ENCODE results near the gene PNMT. TPM values are rescaled to one million over a fixed set of nuclear protein-coding genes. Genes with fewer than 3 reads are reported as not detected.

PNMT gene
- total RNA-seq, 2 experiments from 2014 or later, result not detected

DNA sequence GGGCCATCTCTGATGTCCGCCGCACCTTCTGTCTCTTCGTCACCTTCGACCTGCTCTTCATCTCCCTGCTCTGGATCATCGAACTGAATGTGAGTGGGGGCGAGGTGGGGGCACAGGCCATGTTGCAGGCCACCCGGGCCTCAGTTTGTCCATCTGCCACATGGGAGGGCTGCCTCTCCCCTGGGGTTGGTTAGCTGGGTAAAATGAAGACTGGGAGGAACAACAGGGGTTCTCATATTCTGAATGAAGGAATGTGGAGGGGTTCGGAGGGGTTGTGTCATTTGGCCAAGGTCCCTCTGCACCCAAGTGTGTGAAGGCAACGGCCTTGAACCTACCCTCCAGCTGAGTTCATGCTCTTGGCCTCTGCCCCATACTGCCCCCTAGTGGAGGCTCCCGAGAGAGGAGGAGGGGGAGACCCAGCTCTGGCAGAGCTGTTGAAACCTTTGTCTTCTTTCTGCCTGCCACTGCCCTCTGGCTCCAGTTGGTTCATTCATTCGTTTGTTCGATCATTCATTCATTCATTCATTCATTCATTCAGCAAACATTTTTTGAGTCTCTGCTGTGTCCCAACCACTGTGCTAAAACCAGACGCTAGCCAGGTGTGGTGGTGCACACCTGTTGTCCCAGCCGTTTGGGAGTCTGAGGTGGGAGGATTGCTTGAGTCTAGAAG lies 14.5 kb upstream of the PNMT start:
- H3K4me1 ChIP-seq (ENCODE audit: insufficient read depth, low read length, poor library complexity, severe bottlenecking), result no peaks in the 10 kb centered on the region
- H4K20me1 ChIP-seq (ENCODE audit: insufficient read depth, low read length), result no peaks in the 10 kb centered on the region; the same call in 1 of the 2 replicates
- no peaks in the 10 kb centered on the region for H3K9me3 ChIP-seq (ENCODE audit: low read length)
- no peaks in the 10 kb centered on the region for H3K79me2 ChIP-seq (ENCODE audit: insufficient read depth, low read depth, low read length)
- no peak overlapping the region for H3K4me2 ChIP-seq (ENCODE audit: low read length)
- no TSS peak for BruUV-seq (replicated peaks)
- TF ChIP-seq, protein P1, sequence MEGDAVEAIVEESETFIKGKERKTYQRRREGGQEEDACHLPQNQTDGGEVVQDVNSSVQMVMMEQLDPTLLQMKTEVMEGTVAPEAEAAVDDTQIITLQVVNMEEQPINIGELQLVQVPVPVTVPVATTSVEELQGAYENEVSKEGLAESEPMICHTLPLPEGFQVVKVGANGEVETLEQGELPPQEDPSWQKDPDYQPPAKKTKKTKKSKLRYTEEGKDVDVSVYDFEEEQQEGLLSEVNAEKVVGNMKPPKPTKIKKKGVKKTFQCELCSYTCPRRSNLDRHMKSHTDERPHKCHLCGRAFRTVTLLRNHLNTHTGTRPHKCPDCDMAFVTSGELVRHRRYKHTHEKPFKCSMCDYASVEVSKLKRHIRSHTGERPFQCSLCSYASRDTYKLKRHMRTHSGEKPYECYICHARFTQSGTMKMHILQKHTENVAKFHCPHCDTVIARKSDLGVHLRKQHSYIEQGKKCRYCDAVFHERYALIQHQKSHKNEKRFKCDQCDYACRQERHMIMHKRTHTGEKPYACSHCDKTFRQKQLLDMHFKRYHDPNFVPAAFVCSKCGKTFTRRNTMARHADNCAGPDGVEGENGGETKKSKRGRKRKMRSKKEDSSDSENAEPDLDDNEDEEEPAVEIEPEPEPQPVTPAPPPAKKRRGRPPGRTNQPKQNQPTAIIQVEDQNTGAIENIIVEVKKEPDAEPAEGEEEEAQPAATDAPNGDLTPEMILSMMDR (conservative IDR thresholded peaks at IDR 0.05; ENCODE audit: low read length), result peak; percentile 99
- TF ChIP-seq EZH2phosphoT487 (IDR thresholded peaks at IDR 0.05; ENCODE audit: borderline replicate concordance, low read depth, low read length), result no peak
- H3K9me2 ChIP-seq (ENCODE audit: insufficient read depth, low read length), result no peaks in the 10 kb centered on the region
- no peak overlapping the region for H2AFZ ChIP-seq (ENCODE audit: low read length)
- H3K36me3 ChIP-seq (ENCODE audit: insufficient read depth, low read length), result peaks cover 23% of the 10 kb centered on the region; the same call in 1 of the 2 replicates
- H3K27ac ChIP-seq (ENCODE audit: low read depth, low read length, poor library complexity, severe bottlenecking), result no peak overlapping the region
- intact Hi-C loops (cut with micrococcal nuclease; ENCODE audit: unreplicated experiment), result no loop called here
- CTCF ChIA-PET (ENCODE audit: unreplicated experiment), result interaction anchor here (0.8 to 1.4 kb wide), 3 partner anchors 15 to 32 kb away, joined by 3 read pairs; partner anchors contain the start of gene PNMT
- H3K4me3 ChIP-seq (ENCODE audit: low read depth, low read length, poor library complexity, severe bottlenecking), result no peak overlapping the region
- DNase-seq (ENCODE audit: low spot score), result peak; percentile 62
- POLR2A ChIA-PET, result no interaction called here

DNA sequence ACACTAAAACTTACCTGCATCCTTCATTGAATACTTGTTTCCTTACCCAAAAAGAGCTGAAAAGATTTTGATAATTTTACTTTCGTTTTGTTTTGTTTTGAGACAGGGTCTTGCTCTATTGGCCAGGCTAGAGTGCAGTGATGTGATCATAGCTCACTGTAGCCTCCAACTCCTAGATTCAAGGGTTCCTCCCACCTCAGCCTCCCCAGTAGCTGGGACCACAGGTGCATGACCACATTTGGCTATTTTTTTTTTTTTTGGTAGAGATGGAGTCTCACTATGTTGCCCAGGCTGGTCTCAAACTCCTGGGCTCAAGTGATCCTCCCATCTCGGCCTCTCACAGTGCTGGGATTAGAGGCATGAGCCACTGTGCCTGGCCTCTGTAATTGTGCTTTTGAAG lies 13.1 kb upstream of the PNMT start:
- BruUV-seq (replicated peaks), result no TSS peak

More for the DNA sequence above, 13.1 kb upstream of the PNMT start:
- intact Hi-C loops (cut with micrococcal nuclease; ENCODE audit: unreplicated experiment), result no loop called here
- H3K79me2 ChIP-seq (ENCODE audit: insufficient read depth, low read depth, low read length), result no peaks in the 10 kb centered on the region
- no peak overlapping the region for H3K27ac ChIP-seq (ENCODE audit: low read depth, low read length, poor library complexity, severe bottlenecking)
- no peak overlapping the region for H3K4me2 ChIP-seq (ENCODE audit: low read length)
- POLR2A ChIA-PET, result no interaction called here
- no peaks in the 10 kb centered on the region; the same call in 1 of the 2 replicates for H4K20me1 ChIP-seq (ENCODE audit: insufficient read depth, low read length)
- CTCF ChIA-PET (ENCODE audit: unreplicated experiment), result interaction anchor here (0.9 kb wide), 1 partner anchor 33 kb away, joined by 5 read pairs; the partner anchor contains the start of gene PGAP3
- H2AFZ ChIP-seq (ENCODE audit: low read length), result no peak overlapping the region
- H3K9me3 ChIP-seq (ENCODE audit: low read length), result no peaks in the 10 kb centered on the region
- DNase-seq (ENCODE audit: low spot score), result no peak
- H3K36me3 ChIP-seq (ENCODE audit: insufficient read depth, low read length), result peaks cover 26% of the 10 kb centered on the region; the same call in 1 of the 2 replicates
- no peak overlapping the region for H3K4me3 ChIP-seq (ENCODE audit: low read depth, low read length, poor library complexity, severe bottlenecking)
- no peaks in the 10 kb centered on the region for H3K9me2 ChIP-seq (ENCODE audit: insufficient read depth, low read length)
- TF ChIP-seq EZH2phosphoT487 (IDR thresholded peaks at IDR 0.05; ENCODE audit: borderline replicate concordance, low read depth, low read length), result no peak
- TF ChIP-seq, protein P1 (conservative IDR thresholded peaks at IDR 0.05; ENCODE audit: low read length), result no peak
- peaks cover 4% of the 10 kb centered on the region for H3K4me1 ChIP-seq (ENCODE audit: insufficient read depth, low read length, poor library complexity, severe bottlenecking)
